Stimulated activated CD8-positive, alpha-beta memory T cell treated with anti-CD3 and anti-CD28 coated beads, Interleukin-4, amount 100 ng/mL, for 1 hour (primary cell): ENCODE measurements around the gene PITPNM3.

Experiments
- DNase-seq, 2 donors: peaks; one replicate each; pipeline ENCODE4 v3.0.0-alpha.2; 2020; ENCODE audit warnings: low read depth in 2 of 2, low spot score in 1 of 2

Gene PITPNM3

GRCh38 chr17:6463616-6464445, 92.5 kb downstream of the PITPNM3 start:
- DNase-seq = no peak

GRCh38 chr17:6462692-6463091, 93.7 kb downstream of the PITPNM3 start:
- DNase-seq = no peak

- DNase-seq = no peak
Observed at GRCh38 chr17:6461792-6462524, 94.4 kb downstream of the PITPNM3 start.

GRCh38 chr17:6461246-6461645, 95.1 kb downstream of the PITPNM3 start:
- DNase-seq = no peak

- no peak for DNase-seq
Observed at GRCh38 chr17:6460531-6461161, 95.7 kb downstream of the PITPNM3 start.

GRCh38 chr17:6458460-6458950, 97.8 kb downstream of the PITPNM3 start:
- no peak for DNase-seq

- DNase-seq = no peak
Observed at GRCh38 chr17:6457688-6458459, 98.5 kb downstream of the PITPNM3 start.

- no peak for DNase-seq
Observed at GRCh38 chr17:6456914-6457687, 99.3 kb downstream of the PITPNM3 start.

- no peak for DNase-seq
Observed at GRCh38 chr17:6456321-6456720, 100.0 kb downstream of the PITPNM3 start.

GRCh38 chr17:6455321-6455705, 101.0 kb downstream of the PITPNM3 start:
- DNase-seq = no peak

- no peak for DNase-seq
Observed at GRCh38 chr17:6454495-6455320, 101.6 kb downstream of the PITPNM3 start.

- no peak for DNase-seq
Observed at GRCh38 chr17:6453279-6454024, 102.9 kb downstream of the PITPNM3 start.

GRCh38 chr17:6452471-6453266, 103.7 kb downstream of the PITPNM3 start:
- no peak for DNase-seq

- no peak for DNase-seq
Observed at GRCh38 chr17:6450926-6451832, 105.2 kb downstream of the PITPNM3 start.

- no peak for DNase-seq
Observed at GRCh38 chr17:6449307-6449706, 107.0 kb downstream of the PITPNM3 start.

GRCh38 chr17:6448473-6448872, 107.9 kb downstream of the PITPNM3 start:
- DNase-seq = no peak
